ENCODE data around the gene CBARP.

DNA sequence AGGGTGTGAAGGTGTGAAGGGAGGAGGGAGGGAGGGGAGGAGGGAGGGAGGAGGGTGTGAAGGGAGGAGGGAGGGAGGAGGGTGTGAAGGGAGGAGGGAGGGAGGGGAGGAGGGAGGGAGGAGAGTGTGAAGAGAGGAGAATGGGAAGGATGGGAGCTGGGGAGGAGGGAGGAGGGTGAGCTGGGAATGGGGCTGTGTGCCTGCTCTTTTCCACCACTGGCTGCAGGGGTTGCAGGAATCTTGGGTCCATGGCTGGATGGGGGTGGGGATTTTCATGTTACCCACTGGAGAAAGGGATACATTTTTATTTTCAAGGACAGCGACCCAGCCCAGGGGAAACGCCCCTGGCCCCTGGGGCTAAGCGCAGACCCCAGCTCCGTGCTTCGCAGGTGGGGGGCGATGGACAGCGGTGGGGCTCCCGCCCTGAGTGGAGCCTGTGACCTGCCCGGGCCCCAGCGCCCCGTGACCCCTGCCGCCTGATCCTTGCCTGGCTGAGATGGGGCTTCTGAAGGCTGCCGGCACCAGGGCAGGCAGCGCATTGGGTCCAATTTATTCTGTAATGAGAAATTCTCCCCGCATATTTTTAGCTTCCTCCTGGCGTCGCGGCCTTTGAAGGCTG is 44.9 kb upstream of the CBARP start:
- TF ChIP-seq, protein P1, sequence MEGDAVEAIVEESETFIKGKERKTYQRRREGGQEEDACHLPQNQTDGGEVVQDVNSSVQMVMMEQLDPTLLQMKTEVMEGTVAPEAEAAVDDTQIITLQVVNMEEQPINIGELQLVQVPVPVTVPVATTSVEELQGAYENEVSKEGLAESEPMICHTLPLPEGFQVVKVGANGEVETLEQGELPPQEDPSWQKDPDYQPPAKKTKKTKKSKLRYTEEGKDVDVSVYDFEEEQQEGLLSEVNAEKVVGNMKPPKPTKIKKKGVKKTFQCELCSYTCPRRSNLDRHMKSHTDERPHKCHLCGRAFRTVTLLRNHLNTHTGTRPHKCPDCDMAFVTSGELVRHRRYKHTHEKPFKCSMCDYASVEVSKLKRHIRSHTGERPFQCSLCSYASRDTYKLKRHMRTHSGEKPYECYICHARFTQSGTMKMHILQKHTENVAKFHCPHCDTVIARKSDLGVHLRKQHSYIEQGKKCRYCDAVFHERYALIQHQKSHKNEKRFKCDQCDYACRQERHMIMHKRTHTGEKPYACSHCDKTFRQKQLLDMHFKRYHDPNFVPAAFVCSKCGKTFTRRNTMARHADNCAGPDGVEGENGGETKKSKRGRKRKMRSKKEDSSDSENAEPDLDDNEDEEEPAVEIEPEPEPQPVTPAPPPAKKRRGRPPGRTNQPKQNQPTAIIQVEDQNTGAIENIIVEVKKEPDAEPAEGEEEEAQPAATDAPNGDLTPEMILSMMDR (conservative IDR thresholded peaks at IDR 0.05; ENCODE audit: low read depth, low read length), result no peak
- TF ChIP-seq EZH2 (IDR thresholded peaks at IDR 0.05; ENCODE audit: borderline replicate concordance, low read depth, low read length, poor library complexity, severe bottlenecking), result no peak
